Activated T-cell treated with anti-CD3 and anti-CD28 coated beads for 4 hours (primary cell): ENCODE measurements around the gene CCR6.
"Not testable (repeated sequence)": the region's sequence is repeated elsewhere in the genome, so short reads cannot be mapped to it uniquely, and the experiment has no call there.

Source experiments
- DNase-seq: peaks from one replicate; pipeline ENCODE4 v3.0.0-alpha.2; 2020

Gene CCR6

GRCh38 chr6:167122827-167123657 lies at the start of gene CCR6:
Gene CCR6, plus strand, starts transcription at chr6:167123096. Its CDS starts 13,039 bp downstream, at chr6:167136135.
- no peak for DNase-seq

- DNase-seq = no peak
Observed at GRCh38 chr6:167073679-167074274, 49.1 kb upstream of the CCR6 start.

DNA sequence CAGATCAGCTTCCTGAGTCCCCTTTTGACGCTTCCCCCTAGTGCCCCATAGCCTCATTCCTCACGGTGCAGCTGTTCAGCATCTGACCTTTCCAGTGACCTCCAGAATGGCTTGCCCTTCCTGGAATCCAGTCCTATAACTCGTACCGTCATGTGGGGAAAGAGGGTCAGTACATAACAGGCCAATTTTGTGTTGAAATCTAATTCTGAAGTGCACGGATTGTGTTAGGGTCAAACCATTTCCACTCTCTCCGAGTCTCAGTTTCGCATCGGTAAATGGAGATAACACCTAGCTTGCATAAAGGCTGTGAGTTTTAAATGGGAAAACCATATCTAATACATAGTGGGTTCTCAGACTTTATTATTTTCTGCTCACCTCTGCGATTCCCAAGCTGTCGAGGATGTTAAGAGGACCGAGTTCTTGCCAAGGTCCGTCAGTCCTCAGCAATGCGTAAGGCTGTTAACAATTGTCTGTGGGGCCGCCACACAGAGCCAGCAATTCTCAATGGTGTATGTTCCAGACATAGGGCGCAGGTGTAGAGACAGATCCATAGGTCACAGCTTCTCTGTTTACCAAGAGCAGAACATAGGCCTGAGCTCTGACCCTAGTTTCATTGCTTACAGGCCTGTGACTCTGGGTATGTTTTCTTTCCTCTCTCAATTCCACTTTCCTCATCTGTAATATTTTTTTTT lies 45.5 kb upstream of the CCR6 start:
- no peak for DNase-seq

- no peak for DNase-seq
Observed at GRCh38 chr6:167078745-167079144, 44.2 kb upstream of the CCR6 start.

- no peak for DNase-seq
Observed at GRCh38 chr6:167079853-167080297, 43.0 kb upstream of the CCR6 start.

DNA sequence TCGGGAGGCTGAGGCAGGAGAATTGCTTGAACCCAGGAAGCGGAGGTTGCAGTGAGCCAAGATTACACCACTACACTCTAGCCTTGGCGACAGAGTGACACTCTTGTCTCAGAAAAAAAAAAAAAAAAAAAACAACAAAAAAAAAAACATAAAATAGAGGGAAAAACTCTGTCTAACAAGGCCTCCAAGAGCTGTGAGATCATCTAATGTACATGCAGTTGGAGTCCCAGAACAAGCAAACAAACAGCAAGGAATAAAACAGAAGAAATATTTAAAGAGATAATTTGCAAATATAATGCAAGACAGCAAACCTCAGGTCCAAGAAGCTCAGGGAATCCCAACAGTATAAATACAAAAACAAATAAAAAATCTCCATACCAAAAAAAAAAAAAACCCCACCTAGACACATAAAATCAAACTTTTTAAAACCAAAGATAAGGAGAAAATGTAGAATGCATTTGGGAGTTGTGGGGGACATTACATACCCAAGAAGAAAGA lies 35.0 kb upstream of the CCR6 start:
- DNase-seq = no peak

DNA sequence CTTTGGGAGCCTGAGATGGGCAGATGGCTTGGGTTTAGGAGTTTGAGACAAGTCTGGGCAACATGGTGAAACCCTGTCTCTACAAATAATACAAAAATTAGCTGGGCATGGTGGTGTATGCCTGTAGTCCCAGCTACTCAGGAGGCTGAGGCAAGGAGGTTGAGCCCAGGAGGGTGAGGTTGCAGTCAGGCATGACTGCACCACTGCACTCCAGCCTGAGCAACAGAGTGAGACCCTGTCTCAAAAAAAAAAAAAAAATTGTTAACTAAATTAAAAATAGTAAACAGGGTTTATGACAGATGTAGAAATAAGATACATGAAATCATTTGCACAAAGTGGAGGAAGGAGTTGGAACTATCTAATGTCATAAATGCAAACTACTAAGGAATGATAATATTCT lies 34.2 kb upstream of the CCR6 start:
- not testable (repeated sequence) for DNase-seq

- no peak for DNase-seq
Observed at GRCh38 chr6:167089243-167090142, 33.4 kb upstream of the CCR6 start.

GRCh38 chr6:167090171-167090570 lies 32.7 kb upstream of the CCR6 start:
- DNase-seq = no peak

DNA sequence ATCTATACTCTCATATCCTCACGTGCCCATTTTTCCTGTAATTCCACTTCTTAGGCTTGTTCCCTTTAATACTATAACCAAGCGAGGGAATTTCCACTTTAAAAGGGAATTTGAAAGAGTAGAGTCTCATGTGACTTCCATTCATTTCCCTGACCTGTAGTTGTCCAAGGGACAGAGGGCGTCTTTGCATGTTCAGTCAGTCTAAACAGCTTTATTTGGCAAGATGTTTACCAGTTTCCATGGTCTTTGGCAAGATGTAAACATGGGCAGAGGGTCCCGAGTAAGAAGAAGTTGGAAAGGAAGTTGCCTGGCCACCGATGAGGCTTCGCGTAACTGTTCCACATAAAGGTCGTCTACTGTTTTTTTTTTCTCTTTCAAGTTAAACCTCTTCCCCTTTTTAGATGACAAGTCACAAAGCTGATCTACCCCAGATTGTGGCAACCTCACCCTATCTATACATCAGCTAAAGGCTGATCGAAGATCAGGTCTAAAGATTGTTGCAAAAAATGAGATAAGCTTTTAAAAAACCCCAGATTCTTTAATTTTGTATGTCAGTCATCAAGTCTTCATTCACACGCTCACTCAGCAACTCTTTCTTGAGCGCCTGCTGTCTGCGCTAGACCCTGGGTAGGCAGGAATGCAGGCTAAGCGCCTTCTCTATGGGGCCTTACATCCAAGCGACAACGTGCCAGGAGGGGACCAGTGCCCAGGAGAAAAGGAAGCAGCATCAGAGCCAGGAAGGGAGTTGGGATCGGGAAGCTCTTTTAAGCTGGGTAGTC lies 31.7 kb upstream of the CCR6 start:
- DNase-seq = no peak

DNA sequence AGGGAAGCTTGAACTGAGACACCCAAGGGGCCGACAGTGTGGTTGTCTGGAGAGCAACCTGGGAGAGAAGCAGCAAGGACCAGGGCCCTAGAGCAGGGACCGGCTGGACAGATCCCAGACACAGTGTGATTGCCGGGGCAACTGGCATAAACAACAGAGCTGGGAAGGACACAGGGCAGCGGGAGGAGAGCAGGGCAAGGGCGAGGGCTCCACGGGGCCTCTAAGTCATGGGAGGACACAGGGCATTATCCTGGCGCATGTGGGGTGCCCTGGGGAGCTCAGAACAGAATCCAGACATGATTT lies 31.1 kb upstream of the CCR6 start:
- no peak for DNase-seq

DNA sequence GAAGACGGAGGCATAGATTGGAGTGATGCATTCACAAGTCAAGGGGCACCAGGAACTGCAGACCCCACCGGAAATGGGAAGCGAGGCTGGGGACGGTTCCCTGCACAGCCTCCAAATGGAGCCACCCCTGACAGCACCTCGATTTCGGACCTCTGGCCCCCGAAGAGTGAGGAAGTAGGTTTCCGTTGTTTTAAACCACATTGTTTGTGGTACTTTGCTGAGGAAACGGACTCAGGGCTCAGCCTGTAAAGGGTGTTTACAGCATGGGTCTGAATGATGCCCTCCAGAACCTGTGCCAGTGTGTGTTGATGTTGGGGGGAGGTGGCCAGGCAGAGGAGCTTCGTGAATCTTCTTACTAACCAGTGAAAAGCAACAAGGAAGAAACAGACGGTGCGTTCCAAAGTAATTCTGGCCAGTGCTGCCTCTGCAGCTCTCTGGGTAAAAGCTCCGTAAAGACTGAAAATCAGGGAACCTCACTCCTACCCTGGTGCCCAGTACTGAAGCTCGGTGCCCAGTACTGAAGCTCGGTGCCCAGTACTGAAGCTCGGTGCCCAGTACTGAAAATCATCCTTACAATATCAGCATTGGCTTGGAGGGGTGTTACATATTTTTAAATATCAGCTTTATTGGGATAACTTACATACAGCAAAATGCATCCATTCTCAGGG lies 30.1 kb upstream of the CCR6 start:
- DNase-seq = no peak

DNA sequence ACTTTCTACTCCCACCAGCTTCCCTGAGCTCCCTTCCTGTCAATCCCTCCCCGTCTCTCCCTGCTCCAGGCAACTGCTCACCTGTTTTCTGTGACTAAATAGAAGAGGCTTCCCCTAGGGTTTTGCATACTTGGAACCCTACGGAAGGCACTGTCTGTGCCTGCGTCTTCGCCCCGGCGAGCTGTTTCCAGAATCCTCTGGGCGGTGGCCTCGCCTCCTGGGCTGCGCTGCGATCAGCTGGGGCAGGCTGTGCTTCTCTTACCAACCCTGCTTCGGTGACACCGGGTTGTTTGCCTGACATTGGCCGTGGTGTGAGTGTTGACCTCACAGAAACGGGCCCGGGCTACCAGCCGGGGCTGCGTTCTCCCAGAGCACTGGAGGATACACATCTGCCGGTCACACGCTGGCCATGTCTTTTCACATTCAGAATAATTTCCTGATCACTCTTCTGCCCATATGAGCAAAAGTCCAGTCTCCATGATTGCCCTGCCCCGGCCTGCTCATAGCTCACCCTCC lies 29.4 kb upstream of the CCR6 start:
- DNase-seq = no peak

DNA sequence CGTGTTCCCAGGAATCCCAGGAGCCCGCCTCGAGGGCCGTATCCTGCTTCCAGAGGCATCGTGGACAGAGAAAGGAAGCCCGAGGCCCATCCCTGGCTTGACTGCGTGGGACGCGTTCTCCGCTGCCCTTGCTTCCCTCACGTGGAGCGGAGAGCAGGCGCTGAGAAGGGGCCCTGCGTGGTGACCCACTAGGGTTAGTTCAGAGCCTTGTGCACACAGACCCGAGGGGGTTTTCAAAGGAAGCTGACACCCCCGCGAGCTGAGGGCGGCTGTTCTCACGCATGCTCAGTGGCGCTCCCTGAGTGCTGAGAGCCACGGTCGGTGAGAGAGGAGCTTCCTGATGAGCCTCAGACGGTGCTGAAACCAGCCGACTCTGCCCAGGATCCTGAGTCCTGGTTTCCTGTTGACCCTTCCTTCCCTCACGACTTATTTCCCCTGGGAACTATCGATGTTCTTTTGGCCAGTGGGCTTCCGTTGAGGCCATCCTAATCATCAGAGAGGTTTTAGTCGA lies 28.9 kb upstream of the CCR6 start:
- DNase-seq = peak; percentile 67

DNA sequence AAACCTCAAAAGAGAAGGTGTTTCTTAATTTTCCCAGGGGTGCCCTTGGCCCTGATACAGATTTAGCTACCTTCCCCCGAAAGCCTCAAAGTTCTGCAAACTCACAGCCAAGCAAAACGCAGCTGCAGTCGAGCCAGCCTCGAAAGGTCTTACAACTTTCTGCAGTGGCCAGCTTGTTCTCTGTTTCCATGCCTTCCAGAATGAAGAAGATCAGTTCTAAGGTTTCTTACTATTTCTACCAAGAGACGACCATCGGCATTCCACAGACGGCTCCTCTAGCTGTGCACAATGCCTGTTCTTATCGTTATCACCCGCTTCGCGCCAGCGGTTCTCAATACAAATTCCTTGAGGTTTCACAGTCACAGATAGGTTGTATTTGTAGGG lies 28.5 kb upstream of the CCR6 start:
- DNase-seq = no peak

DNA sequence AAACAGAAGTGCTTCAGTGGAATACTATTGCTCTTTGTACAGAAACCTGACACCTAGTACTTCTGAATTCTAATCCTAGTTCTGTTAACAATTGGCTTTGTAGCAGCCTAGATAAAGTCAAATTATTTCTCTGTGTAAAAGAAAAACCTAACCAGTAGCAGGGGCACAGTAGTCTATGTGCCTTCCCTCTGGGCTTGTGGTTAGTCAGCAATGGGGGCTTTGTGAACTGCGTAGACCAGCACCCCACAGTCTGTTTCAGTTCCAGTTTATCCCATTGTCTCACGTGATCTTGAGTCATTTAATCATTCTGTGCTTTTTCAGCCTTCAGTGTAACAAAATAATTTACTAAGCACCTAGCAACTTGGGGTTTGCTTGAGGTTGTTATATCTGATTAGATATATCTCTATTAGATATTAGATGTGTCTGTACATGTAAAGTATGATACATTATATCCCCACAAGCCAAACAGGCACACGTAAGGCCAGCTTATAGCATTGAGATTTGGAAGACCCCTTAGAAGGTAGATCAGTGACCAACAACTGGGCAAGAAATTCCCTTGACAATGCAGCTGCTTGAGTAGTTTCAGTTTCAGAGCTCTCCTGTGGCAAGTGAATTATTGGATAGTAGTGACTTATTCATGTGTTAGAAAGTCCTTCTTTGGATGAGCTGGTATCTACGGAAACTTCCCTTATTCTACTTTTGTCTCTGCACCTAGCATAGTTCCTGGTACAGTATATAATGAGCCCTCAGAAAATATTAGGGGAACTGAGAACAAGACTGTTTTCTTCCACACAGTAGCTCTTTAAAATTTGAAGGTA lies 27.9 kb upstream of the CCR6 start:
- DNase-seq = no peak

GRCh38 chr6:167095888-167096287 lies 27.0 kb upstream of the CCR6 start:
- DNase-seq = no peak

DNA sequence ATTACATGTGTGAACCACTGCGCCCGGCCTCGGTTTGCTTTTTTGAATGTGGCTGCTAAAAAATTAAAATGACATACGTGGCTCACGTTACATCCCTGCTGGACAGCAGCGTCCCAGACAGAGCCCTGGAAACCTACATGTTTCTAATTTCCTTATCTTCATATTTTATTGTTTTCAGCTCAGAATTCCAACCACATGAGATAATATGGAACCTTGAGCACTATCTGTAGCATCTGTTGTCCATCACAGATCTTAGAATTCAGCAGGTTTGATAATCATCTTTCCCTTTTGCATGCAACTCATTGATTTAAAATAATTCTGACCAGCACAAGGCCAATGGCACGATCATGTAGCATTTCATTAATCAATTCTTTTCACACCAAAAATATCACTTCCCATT lies 25.9 kb upstream of the CCR6 start:
- DNase-seq = no peak

DNA sequence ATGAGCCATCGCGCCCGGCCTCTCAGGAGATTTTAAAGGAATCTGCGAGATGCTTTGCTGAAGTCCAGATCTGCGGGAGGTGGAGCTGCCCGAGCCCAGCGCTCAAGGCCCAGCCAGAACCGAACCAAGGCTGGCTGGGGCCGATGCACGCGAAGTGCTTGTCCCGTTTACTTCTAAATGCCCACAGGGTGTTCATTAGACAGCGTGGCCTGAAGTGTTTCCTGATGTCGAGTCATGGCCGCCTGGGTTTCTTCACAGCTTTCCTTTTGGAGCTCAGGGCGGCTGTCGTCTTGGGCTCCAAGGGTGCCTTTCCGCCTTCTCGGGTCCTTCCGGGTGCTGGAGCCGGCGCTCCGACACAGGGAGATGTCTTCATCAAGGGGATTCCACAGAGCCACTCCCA lies 25.1 kb upstream of the CCR6 start:
- DNase-seq = no peak

GRCh38 chr6:167098825-167099225 lies 24.1 kb upstream of the CCR6 start:
- DNase-seq = no peak
